Ovary (tissue), 10 donors: ENCODE measurements around the gene CKLF. TPM values are rescaled to one million over a fixed set of nuclear protein-coding genes. Genes with fewer than 3 reads are reported as not detected.

Source experiments
- DNase-seq, 5 donors: peaks; one replicate each; pipeline ENCODE4 v3.0.0-alpha.2; 2019 to 2020
- H3K27ac ChIP-seq, 2 donors: fragments of 200-600 bp; one replicate each; pipeline versions ENCODE4 v1.5.1 to v1.8.0; 2019 to 2022
- H3K27me3 ChIP-seq: fragments of 200-600 bp; one replicate; pipeline ENCODE4 v1.8.0; 2022
- H3K36me3 ChIP-seq: fragments of 200-600 bp; sonication (generic); one replicate; pipeline ENCODE4 v1.5.1; 2019
- H3K4me1 ChIP-seq: one replicate; pipeline ENCODE4 v1.8.1; 2013; ENCODE audit warnings: mild to moderate bottlenecking, moderate library complexity; ENCODE audit not compliant: insufficient read depth
- H3K4me3 ChIP-seq: fragments of 200-600 bp; sonication (generic); one replicate; pipeline ENCODE4 v1.5.1; 2017
- H3K9me3 ChIP-seq, 2 donors: fragments of 200-600 bp in 1 of 2; sonication (generic) in 1 of 2; one replicate each; pipeline versions ENCODE4 v1.5.1 to v1.8.1; 2013 to 2019; ENCODE audit warnings: mild to moderate bottlenecking in 1 of 2, moderate library complexity in 1 of 2
- CTCF ChIP-seq, 3 donors: fragments of 450-650 bp in 2 of 3; fragments of 200-600 bp in 1 of 3; IDR thresholded peaks; one replicate each; pipeline versions ENCODE4 v1.5.1 to v1.8.0; 2016 to 2022; ENCODE audit warnings: antibody characterized with exemption in 3 of 3, mild to moderate bottlenecking in 1 of 3
- EP300 ChIP-seq: sonication (generic); formaldehyde crosslinking; IDR thresholded peaks from one replicate; pipeline ENCODE4 v1.6.1; 2017; ENCODE audit warnings: antibody characterized with exemption
- POLR2A ChIP-seq: fragments of 450-650 bp; IDR thresholded peaks from one replicate; pipeline ENCODE4 v1.6.1; 2017; ENCODE audit warnings: antibody characterized with exemption, mild to moderate bottlenecking, moderate library complexity
- WGBS, 3 donors: extraction: QIAGEN DNeasy Blood & Tissue Kit in 1 of 3; methylation state at CpG; one replicate each; pipeline versions ENCODE4 v1.1.5 to v1.1.7; 2013 to 2017; 5-methylcytosine and 5-hydroxymethylcytosine counted together
- intact Hi-C, 4 donors: fragments of 100-400 bp; cut with DNase I; formaldehyde crosslinking; loops; one replicate each; pipeline versions ENCODE4 v1.11.0 to v1.15.1; 2022 to 2023
- long read RNA-seq, 3 donors: library from polyadenylated mRNA in 2 of 3; unstranded in 2 of 3; transcript quantifications; one replicate each; pipeline ENCODE4 v2.0.0 and lab custom pipeline, GENCODE V29; 2021 to 2026
- polyA plus RNA-seq, 2 donors: library from polyadenylated mRNA; stranded (reverse); fragments of 200-250 nt in 1 of 2; fragments of 350-450 nt in 1 of 2; fragmentation: Illumina TruSeq in 1 of 2; extraction: RNeasy Lipid Tissue Mini Kit (QIAGEN cat#74804) in 1 of 2; gene quantifications; one replicate each; pipeline ENCODE4 v1.2.3, GENCODE V29; 2013 to 2014
- total RNA-seq, 7 donors: library from RNA; depleted of rRNA in 2 of 7; stranded (reverse); fragments of >200 nt in 2 of 7; fragmentation: NEBNext Ultra II Directional in 3 of 7; extraction: Animal tissue kit (Norgen Biotek cat#: 25700) in 3 of 7; gene quantifications; one replicate each; pipeline versions ENCODE4 v1.1.0 to v1.2.4, GENCODE V29; 2016 to 2023
- donor health status: DM: no; HTN: no; CAD: no; lungs with moderate emphysema.
- donor health status: DM: no; HTN: no; CAD: no.
- donor health status: Bipolar disorder and iron deficiency.
- donor health status: DM: yes; HTN: yes; CAD: no.
- donor health status: DM: no; HTN: no; CAD: no.
- donor health status: DM: yes; HTN: yes; CAD: no.

CKLF gene
- 10 to 100 TPM; 22.3 to 46.8 (median 30.6) TPM for total RNA-seq
- polyA plus RNA-seq = 10 to 100 TPM; 34.2 to 36.7 TPM
- long read RNA-seq, donor 1, transcript CKLF-201 (4 exons, 669 nt) = major isoform, 5 of 10 reads
- long read RNA-seq, donor 1, partial matches to known transcripts = 1 of 10 reads
- long read RNA-seq, donor 1, other reads (novel, unspliced or antisense) = 3 of 10 reads
- long read RNA-seq, donor 2, transcript CKLF-202 (3 exons, 571 nt) = minor isoform, 6 of 91 reads
- long read RNA-seq, donor 2, transcript CKLF-203 (3 exons, 508 nt) = minor isoform, 33 of 91 reads
- long read RNA-seq, donor 2, transcript CKLF-201 (4 exons, 669 nt) = major isoform, 41 of 91 reads
- long read RNA-seq, donor 2, partial matches to known transcripts = 0 of 91 reads
- long read RNA-seq, donor 2, other reads (novel, unspliced or antisense) = 9 of 91 reads
- long read RNA-seq, donor 3, transcript CKLF-201 (4 exons, 669 nt) = major isoform, 8 of 24 reads
- long read RNA-seq, donor 3, transcript CKLF-203 (3 exons, 508 nt) = minor isoform, 6 of 24 reads
- long read RNA-seq, donor 3, partial matches to known transcripts = 4 of 24 reads
- long read RNA-seq, donor 3, other reads (novel, unspliced or antisense) = 3 of 24 reads

- Histone ChIP-seq H3K9me3 (no peaks in the 10 kb centered on the region), H3K36me3 (no peaks in the 10 kb centered on the region), H3K4me3 (peak within 1 kb of the TSS; percentile 43), H3K4me1 (peaks cover 7% of the 10 kb centered on the region), H3K27ac (peak within 1 kb of the TSS; percentile 90 to 96), H3K27me3 (no peaks in the 10 kb centered on the region)
- intact Hi-C loops = loop anchor here in 3 of 4 donors (5.0 to 10.0 kb wide), 3 partner anchors 35 to 68 kb away; partner anchors contain the start of gene CMTM3 (in 1 of the 3)
- DNase-seq = peak; percentile 86 to 95 (median 92)
- TF ChIP-seq POLR2A (peak; percentile 89), CTCF (IDR thresholded peaks at IDR 0.05) (no peak), EP300 (no peak)
- WGBS, 3 donors = 6 to 10% (median 8%) methylated on average over 62 to 63 of the region's 63 CpGs
These were observed at the start of gene CKLF for GRCh38 chr16:66552286-66553177. CKLF (plus strand) TSS chr16:66552576; CDS start chr16:66552716, 140 bp downstream.

- peak; percentile 40 to 81 (median 63) for DNase-seq
- intact Hi-C loops = no loop called here
- Histone ChIP-seq H3K27me3 (no peaks in the 10 kb centered on the region), H3K27ac (peak overlapping the region in 1 of 2 donors; percentile 41), H3K4me3 (no peak overlapping the region), H3K9me3 (no peaks in the 10 kb centered on the region), H3K4me1 (peaks cover 7% of the 10 kb centered on the region), H3K36me3 (no peaks in the 10 kb centered on the region)
- no peak for TF ChIP-seq CTCF (IDR thresholded peaks at IDR 0.05)
- TF ChIP-seq EP300 = no peak
- 25 to 33% (median 30%) methylated on average over 2 of the region's 2 CpGs for whole genome bisulfite sequencing, 3 donors
These were observed 49.3 kb upstream of the CKLF start for GRCh38 chr16:66503030-66503429.

GRCh38 chr16:66503612-66504011, 48.8 kb upstream of the CKLF start:
- no peak overlapping the region for H3K27ac ChIP-seq
- no peak overlapping the region for H3K4me3 ChIP-seq
- intact Hi-C loops = no loop called here
- DNase-seq = no peak
- peaks cover 7% of the 10 kb centered on the region for H3K4me1 ChIP-seq
- no peak for TF ChIP-seq POLR2A
- TF ChIP-seq CTCF (IDR thresholded peaks at IDR 0.05) = no peak
- TF ChIP-seq EP300 = no peak
- no peaks in the 10 kb centered on the region for H3K27me3 ChIP-seq
- H3K36me3 ChIP-seq = no peaks in the 10 kb centered on the region
- 85 to 88% (median 87%) methylated on average over 3 of the region's 3 CpGs for WGBS, 3 donors
- no peaks in the 10 kb centered on the region for H3K9me3 ChIP-seq

GRCh38 chr16:66507731-66508239, 44.6 kb upstream of the CKLF start:
- H3K4me1 ChIP-seq = peaks cover 25% of the 10 kb centered on the region
- peak in 3 of 5 donors; percentile 4 to 19 (median 5) for DNase-seq
- intact Hi-C loops = no loop called here
- whole genome bisulfite sequencing, 3 donors = 88 to 90% (median 89%) methylated on average over 4 of the region's 4 CpGs
- H3K27ac ChIP-seq = no peak overlapping the region
- no peak for TF ChIP-seq CTCF (IDR thresholded peaks at IDR 0.05)
- TF ChIP-seq POLR2A = no peak
- no peaks in the 10 kb centered on the region for H3K36me3 ChIP-seq
- H3K9me3 ChIP-seq = no peaks in the 10 kb centered on the region
- H3K27me3 ChIP-seq = no peaks in the 10 kb centered on the region
- H3K4me3 ChIP-seq = no peak overlapping the region
